NOMO-1 treated with DMSO at 0.1 percent for 48 hours (cell line): Measurements from ENCODE around the gene KRT27.
A peak's percentile ranks its signal among the peaks of the same experiment; 100 is the strongest.

Source experiments
- DNase-seq: peaks from one replicate; lab custom pipeline; 2025; ENCODE audit not compliant: unreplicated experiment; lab: John Stamatoyannopoulos, UW

KRT27 gene

DNA sequence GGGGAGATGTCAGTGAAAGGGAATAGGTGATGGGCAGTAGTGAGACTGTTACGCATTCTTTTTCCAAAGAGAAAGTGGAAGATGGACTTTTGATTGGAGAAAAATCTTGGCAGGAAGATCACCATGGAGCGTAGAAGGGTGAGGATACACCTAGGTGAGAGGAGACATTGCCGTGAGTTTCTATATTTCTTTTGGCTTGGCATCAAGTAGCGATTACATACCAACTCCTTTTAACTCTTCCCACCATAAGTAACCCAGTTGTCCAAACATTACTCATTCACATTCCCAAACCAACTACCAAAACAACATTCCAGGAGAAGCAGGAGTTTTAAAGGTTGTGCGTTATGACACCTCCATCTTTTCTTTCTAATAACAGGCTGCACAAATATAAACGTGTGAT, 28.1 kb upstream of the KRT27 start:
- no peak for DNase-seq

- no peak for DNase-seq
These were observed 27.5 kb upstream of the KRT27 start for GRCh38 chr17:40809721-40810421.

DNA sequence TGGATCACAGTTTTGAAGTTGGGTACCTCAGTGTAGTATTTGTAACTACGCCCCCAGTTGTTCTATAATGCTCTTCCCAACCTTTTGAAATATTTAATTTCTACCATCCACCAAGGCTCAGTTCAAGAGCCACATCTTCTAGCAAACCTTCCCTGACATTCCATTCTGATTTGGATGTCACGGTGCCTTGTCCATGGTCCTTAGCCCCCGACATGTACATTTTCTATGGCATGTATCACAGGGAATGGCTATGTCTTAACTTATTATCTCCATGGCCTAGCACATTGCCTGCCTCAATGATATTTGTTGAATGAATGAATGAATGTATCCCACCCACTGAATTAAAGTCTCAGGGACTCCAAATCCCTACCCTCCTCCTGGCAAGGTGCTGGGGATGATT, 23.8 kb upstream of the KRT27 start:
- no peak for DNase-seq

- peak; percentile 74 for DNase-seq
These were observed 21.3 kb upstream of the KRT27 start for GRCh38 chr17:40803617-40804082.

GRCh38 chr17:40801157-40801556, 18.8 kb upstream of the KRT27 start:
- DNase-seq = no peak

- no peak for DNase-seq
These were observed 18.0 kb upstream of the KRT27 start for GRCh38 chr17:40800381-40800780.

- no peak for DNase-seq
These were observed 17.5 kb upstream of the KRT27 start, which contains the start of gene KRT28 for GRCh38 chr17:40799859-40800258. KRT28 (minus strand) TSS chr17:40799959; CDS start chr17:40799893, 66 bp downstream.

DNA sequence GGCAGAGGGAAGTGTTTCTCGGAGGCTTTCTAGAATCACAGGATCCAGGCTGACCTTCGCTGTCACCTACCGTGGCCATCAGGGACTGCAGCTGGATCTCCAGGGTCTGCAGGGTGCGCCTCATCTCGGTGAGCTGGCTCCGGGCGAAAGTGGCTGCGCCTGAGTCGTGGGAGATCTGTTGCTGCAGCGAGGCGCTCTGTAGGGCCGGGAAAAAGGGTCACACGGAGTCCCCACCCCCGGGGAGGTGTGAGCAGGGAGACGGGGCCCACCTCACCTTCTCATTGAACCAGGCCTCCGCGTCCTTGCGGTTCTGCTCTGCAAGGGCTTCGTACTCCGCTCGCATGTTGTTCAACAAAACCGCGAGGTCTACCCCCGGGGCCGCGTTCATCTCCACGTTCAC, 14.5 kb upstream of the KRT27 start:
- no peak for DNase-seq

DNA sequence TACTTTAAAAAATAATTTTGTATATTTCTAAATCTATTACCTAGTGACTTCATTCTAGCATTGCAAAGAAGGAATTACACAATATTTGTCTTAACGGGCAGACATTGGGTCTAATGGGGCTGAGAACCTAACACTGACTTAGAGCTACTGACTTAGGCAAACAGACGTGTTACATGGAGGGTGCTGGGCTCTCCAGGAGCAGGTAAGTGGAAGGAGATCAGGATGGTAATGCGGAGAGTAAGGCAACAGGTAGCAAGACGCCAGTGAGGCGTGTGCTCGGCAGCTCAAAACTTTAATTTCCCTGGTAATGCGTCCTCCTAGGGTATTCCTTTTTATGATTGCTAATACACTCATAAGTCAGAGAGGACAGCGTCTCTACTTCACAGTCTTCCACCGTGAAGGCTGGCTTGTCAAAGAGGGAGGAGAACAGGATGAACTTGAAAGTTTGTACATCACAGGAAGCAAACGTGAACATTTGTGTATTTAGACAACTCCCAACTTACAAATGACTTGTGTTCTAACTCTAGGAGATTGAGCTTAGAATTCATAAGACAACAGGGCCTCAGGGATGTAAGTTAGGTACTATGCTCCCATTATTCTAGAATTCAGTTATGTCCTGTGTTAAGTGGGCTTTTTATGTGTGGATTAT, 12.8 kb upstream of the KRT27 start:
- DNase-seq = peak; percentile 42

- DNase-seq = peak; percentile 88
These were observed 12.1 kb upstream of the KRT27 start for GRCh38 chr17:40794466-40794865.

- DNase-seq = no peak
These were observed 11.5 kb upstream of the KRT27 start for GRCh38 chr17:40793832-40794231.

DNA sequence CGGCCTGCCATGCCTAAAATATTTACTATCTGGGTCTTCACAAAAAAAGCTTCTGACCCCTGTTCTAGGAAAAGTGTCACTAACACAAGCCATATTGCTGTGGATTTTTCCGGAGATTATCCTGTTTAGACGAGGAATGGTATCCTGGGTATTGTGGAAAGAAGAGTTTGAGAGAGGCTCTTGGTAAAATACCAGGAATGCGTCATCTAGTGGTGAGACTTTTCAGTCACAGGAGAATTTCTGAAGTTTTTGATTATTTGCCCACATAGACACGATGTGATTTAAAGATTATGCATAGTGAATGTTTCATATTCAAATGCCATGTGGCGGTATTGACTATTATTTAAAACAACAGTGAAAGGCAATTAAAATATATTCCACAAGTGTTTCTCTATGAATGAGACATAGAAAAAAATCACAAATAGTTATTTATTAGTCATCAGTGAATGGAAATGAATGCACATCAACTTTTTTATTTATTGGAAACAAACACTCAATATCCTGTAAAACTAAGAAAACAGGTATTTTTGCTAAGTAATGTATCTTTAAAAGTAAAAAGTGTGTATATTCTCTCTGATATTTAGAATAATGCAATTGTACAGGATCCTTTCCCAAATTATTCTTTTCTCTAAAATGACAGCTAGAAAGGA, 9.6 kb upstream of the KRT27 start:
- no peak for DNase-seq

DNA sequence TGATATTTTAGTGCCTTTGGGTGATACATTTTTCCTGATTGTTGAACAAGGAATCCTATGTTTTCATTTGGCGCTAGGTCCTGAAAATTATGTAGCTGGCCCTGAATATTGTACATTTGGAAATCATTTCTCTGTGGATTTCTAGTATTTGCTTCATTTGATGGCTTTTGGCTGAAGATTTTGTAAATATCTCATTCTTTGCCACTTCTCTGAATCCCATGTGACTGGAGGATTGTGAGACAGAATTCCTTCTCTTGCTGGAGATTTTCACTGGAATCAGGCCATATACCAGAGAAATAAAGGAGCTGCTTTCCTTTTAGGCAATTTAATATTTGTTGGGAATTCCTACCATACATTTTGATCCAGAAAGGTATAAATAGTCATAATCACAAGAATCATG, 8.8 kb upstream of the KRT27 start:
- DNase-seq = no peak

DNA sequence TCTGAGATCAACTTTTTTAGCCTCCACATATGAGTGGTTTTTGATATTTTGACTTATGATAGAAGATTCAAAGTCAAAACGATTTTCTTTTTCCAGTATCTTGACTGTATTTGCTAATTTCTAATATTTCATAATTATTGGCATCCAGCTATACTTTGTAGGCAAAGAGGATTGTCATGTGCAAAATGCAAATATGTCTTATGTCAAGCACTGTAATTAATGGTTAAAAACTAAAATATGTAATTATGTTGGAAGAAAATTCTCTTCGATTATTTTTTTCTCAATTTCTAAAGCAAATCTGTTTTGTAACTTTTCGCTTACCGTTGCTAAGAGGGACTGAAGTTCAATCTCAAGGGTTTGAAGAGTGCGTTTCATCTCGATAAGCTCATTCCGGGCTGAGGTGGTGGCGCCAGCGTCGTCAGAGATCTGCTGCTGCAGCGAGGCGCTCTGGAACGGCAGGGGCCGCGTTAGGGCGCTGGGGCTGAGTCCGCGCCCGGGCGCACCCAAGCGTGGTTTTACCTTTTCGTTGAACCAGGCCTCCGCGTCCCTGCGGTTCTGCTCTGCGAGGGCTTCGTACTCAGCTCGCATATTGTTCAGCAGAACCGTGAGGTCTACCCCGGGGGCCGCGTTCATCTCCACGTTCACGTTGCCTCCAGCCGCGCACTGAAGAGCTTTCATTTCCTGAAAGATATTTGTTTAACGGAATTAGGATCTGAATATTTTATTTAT, 3.0 kb downstream of the KRT27 start:
- DNase-seq = no peak

DNA sequence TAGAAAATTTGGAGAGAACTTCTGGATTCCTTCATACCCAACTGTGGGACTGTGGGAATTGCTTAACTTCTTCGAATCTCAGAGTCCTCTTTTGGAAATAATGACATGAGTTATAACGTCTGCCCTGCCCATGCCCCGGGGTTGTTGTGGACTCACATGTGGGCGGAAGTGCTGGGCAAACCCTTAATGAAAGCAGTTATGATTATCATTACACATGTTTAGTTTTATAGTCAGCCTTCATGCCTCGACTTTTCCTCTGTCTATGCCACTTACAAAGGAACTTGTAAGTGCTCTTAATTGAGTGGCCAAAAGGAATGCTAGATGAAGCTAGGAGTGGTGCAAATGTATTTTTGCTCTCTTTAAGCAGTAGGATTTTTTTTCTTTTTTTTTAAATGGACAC, 3.9 kb downstream of the KRT27 start:
- DNase-seq = peak; percentile 29

GRCh38 chr17:40777971-40778370, 4.4 kb downstream of the KRT27 start:
- peak; percentile 40 for DNase-seq

DNA sequence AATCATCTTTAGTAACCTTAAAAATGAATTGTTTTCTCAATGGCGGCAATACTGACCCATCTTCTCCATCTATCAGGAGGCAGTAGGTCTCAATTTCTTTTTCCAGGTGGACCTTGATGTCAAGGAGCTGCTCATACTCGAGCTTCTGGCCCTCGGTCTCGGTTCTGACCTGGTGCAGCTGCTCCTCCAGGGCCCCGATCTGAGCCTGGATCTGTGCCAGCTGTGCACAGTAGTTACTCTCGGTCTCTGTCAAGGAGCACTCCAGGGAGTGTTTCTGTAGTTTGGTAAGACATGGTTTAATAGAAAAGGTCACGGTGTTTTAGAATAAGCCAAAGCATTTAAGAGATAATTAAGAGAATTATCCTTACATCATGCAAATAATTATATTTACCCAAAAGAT, 4.9 kb downstream of the KRT27 start:
- no peak for DNase-seq

- no peak for DNase-seq
These were observed 6.4 kb downstream of the KRT27 start for GRCh38 chr17:40775945-40776344.

DNA sequence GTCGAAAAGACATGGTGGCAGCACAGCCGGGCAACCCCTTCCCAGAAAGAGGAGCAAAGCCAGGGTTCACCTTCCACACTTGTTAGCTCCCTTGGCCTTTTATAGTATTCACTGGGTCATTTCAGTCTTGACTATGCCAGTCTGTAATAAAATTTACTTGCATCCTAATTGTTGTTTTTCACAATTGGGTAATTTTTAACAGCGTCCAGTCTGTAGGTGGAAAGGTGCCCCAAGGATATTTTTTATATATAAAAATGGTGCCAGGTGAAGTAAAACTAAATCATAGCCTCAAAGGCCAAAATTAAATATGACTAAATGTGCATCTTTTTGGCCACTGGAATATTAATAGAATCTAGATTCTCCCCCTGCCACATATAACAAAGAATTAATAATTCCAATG, 10.2 kb downstream of the KRT27 start, which contains the start of gene KRT26:
Gene KRT26, minus strand, starts transcription at position 101 of the 400 bp plus-strand sequence. Its CDS starts 88 bp downstream, at position 13.
- DNase-seq = no peak

GRCh38 chr17:40765657-40766056, 16.7 kb downstream of the KRT27 start:
- DNase-seq = no peak

DNA sequence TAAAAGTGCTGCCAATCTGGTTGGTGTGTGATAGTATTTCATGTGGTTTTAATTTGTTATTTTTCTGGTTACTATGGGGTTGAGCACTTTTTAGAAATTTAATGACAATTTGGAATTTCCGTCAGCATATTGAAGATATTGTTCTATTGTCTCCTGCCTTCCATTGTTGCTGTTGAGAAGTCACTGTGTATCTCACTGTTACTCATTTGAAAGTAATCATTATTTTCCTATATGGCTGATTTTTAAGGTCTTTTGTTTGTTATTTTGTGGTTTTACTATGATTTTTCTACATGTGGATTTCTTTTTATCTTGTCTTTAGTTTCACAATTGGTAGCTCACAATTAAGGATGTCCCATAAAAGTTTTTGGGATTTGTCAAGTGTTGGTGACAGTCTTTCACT, 18.6 kb downstream of the KRT27 start:
- no peak for DNase-seq
